ENCODE results near the gene ST3GAL3.

The ST3GAL3 gene

GRCh38 chr1:43947061-43947873, 239.9 kb downstream of the ST3GAL3 start:
- Histone ChIP-seq H4K8ac (ENCODE audit: low read depth, low read length) (no peak overlapping the region), H3K4me1 (ENCODE audit: control insufficient read depth in 2 of 2, insufficient read depth in 1 of 2, low read depth in 1 of 2, low read length in 2 of 2) (peaks cover 9 to 11% of the 10 kb centered on the region in 2 donors), H3K4ac (ENCODE audit: low read length) (peak overlapping the region; percentile 77), H3K9ac (ENCODE audit: low read depth, low read length, poor library complexity) (peak overlapping the region; percentile 93), H2AK5ac (ENCODE audit: low read depth, low read length) (peak overlapping the region; percentile 76), H2BK12ac (ENCODE audit: low read length) (peak overlapping the region; percentile 11), H3K4me2 (ENCODE audit: insufficient read depth, low read length, poor library complexity, severe bottlenecking) (peak overlapping the region; percentile 95), H3K14ac (ENCODE audit: low read length) (peak overlapping the region; percentile 89), H3K23ac (ENCODE audit: low read depth, low read length, poor library complexity) (peak overlapping the region; percentile 89), H3K79me1 (ENCODE audit: low read depth, low read length) (peaks cover 3% of the 10 kb centered on the region), H3K27ac (replicated peaks; ENCODE audit: low read length) (no peak overlapping the region), H2BK5ac (ENCODE audit: low read length) (peak overlapping the region; percentile 97), H3K27me3 (ENCODE audit: control insufficient read depth in 3 of 3, insufficient read depth in 3 of 3, low read depth in 1 of 3, low read length in 3 of 3) (no peaks in the 10 kb centered on the region), H2BK15ac (ENCODE audit: low read length) (peak overlapping the region; percentile 56), H3K18ac (ENCODE audit: low read length) (peak overlapping the region; percentile 93), H3K4me3 (ENCODE audit: low read length in 2 of 2) (peak overlapping the region; percentile 83 to 89), H3K9me3 (replicated peaks in 1 of 2; ENCODE audit: control insufficient read depth in 2 of 2, insufficient read depth in 1 of 2, low read depth in 1 of 2, low read length in 2 of 2) (no peaks in the 10 kb centered on the region), H3K36me3 (replicated peaks in 1 of 2; ENCODE audit: control insufficient read depth in 2 of 2, insufficient read depth in 2 of 2, low read length in 2 of 2) (peaks cover 5 to 17% of the 10 kb centered on the region in 2 donors), H4K91ac (ENCODE audit: low read depth, low read length, poor library complexity) (no peak overlapping the region), H2BK120ac (ENCODE audit: low read depth, low read length) (no peak overlapping the region), H2AFZ (ENCODE audit: low read length) (peak overlapping the region; percentile 99)
- WGBS, 2 donors (ENCODE audit: extremely low coverage in 2 of 2, insufficient read length in 2 of 2, insufficient replicate concordance in 1 of 2) = no CpG with 5 or more reads among the region's 27 CpGs
- no peak for DNase-seq (ENCODE audit: low spot score)

GRCh38 chr1:43947874-43948437, 240.6 kb downstream of the ST3GAL3 start:
- Histone ChIP-seq H2AK5ac (ENCODE audit: low read depth, low read length) (no peak overlapping the region), H2BK5ac (ENCODE audit: low read length) (no peak overlapping the region), H2BK120ac (ENCODE audit: low read depth, low read length) (no peak overlapping the region), H3K4me2 (ENCODE audit: insufficient read depth, low read length, poor library complexity, severe bottlenecking) (no peak overlapping the region), H3K9ac (ENCODE audit: low read depth, low read length, poor library complexity) (no peak overlapping the region), H2BK12ac (ENCODE audit: low read length) (no peak overlapping the region), H3K4ac (ENCODE audit: low read length) (no peak overlapping the region), H3K4me1 (ENCODE audit: control insufficient read depth in 2 of 2, insufficient read depth in 1 of 2, low read depth in 1 of 2, low read length in 2 of 2) (peaks cover 11 to 12% of the 10 kb centered on the region in 2 donors), H3K14ac (ENCODE audit: low read length) (no peak overlapping the region), H3K27me3 (ENCODE audit: control insufficient read depth in 3 of 3, insufficient read depth in 3 of 3, low read depth in 1 of 3, low read length in 3 of 3) (no peaks in the 10 kb centered on the region), H3K36me3 (replicated peaks in 1 of 2; ENCODE audit: control insufficient read depth in 2 of 2, insufficient read depth in 2 of 2, low read length in 2 of 2) (peaks cover 5 to 17% of the 10 kb centered on the region in 2 donors), H3K23ac (ENCODE audit: low read depth, low read length, poor library complexity) (no peak overlapping the region), H3K79me1 (ENCODE audit: low read depth, low read length) (peaks cover 3% of the 10 kb centered on the region), H4K91ac (ENCODE audit: low read depth, low read length, poor library complexity) (no peak overlapping the region), H3K9me3 (replicated peaks in 1 of 2; ENCODE audit: control insufficient read depth in 2 of 2, insufficient read depth in 1 of 2, low read depth in 1 of 2, low read length in 2 of 2) (no peaks in the 10 kb centered on the region), H3K18ac (ENCODE audit: low read length) (no peak overlapping the region), H2AFZ (ENCODE audit: low read length) (no peak overlapping the region), H3K27ac (replicated peaks; ENCODE audit: low read length) (no peak overlapping the region), H2BK15ac (ENCODE audit: low read length) (no peak overlapping the region), H4K8ac (ENCODE audit: low read depth, low read length) (no peak overlapping the region), H3K4me3 (ENCODE audit: low read length in 2 of 2) (peak overlapping the region; percentile 83 to 89)
- no CpG with 5 or more reads among the region's 3 CpGs for WGBS, 2 donors (ENCODE audit: extremely low coverage in 2 of 2, insufficient read length in 2 of 2, insufficient replicate concordance in 1 of 2)
- no peak for DNase-seq (ENCODE audit: low spot score)

- Histone ChIP-seq H2BK15ac (ENCODE audit: low read length) (no peak overlapping the region), H3K4me1 (ENCODE audit: control insufficient read depth in 2 of 2, insufficient read depth in 1 of 2, low read depth in 1 of 2, low read length in 2 of 2) (peaks cover 11 to 18% of the 10 kb centered on the region in 2 donors), H3K14ac (ENCODE audit: low read length) (no peak overlapping the region), H2BK5ac (ENCODE audit: low read length) (no peak overlapping the region), H3K36me3 (replicated peaks in 1 of 2; ENCODE audit: control insufficient read depth in 2 of 2, insufficient read depth in 2 of 2, low read length in 2 of 2) (peaks cover 5 to 17% of the 10 kb centered on the region in 2 donors), H3K79me1 (ENCODE audit: low read depth, low read length) (peaks cover 5% of the 10 kb centered on the region), H2BK12ac (ENCODE audit: low read length) (no peak overlapping the region), H3K4ac (ENCODE audit: low read length) (peak overlapping the region; percentile 7), H4K8ac (ENCODE audit: low read depth, low read length) (no peak overlapping the region), H3K9ac (ENCODE audit: low read depth, low read length, poor library complexity) (peak overlapping the region; percentile 61), H2BK120ac (ENCODE audit: low read depth, low read length) (no peak overlapping the region), H3K4me3 (ENCODE audit: low read length in 2 of 2) (no peak overlapping the region), H3K9me3 (replicated peaks in 1 of 2; ENCODE audit: control insufficient read depth in 2 of 2, insufficient read depth in 1 of 2, low read depth in 1 of 2, low read length in 2 of 2) (no peaks in the 10 kb centered on the region), H3K27me3 (ENCODE audit: control insufficient read depth in 3 of 3, insufficient read depth in 3 of 3, low read depth in 1 of 3, low read length in 3 of 3) (no peaks in the 10 kb centered on the region), H3K23ac (ENCODE audit: low read depth, low read length, poor library complexity) (peak overlapping the region; percentile 40), H3K27ac (replicated peaks; ENCODE audit: low read length) (no peak overlapping the region), H2AK5ac (ENCODE audit: low read depth, low read length) (no peak overlapping the region), H4K91ac (ENCODE audit: low read depth, low read length, poor library complexity) (peak overlapping the region; percentile 64), H3K4me2 (ENCODE audit: insufficient read depth, low read length, poor library complexity, severe bottlenecking) (no peak overlapping the region), H3K18ac (ENCODE audit: low read length) (no peak overlapping the region), H2AFZ (ENCODE audit: low read length) (no peak overlapping the region)
- no CpG with 5 or more reads among the region's 13 CpGs for WGBS, 2 donors (ENCODE audit: extremely low coverage in 2 of 2, insufficient read length in 2 of 2, insufficient replicate concordance in 1 of 2)
- no peak for DNase-seq (ENCODE audit: low spot score)
These were observed 242.3 kb downstream of the ST3GAL3 start for GRCh38 chr1:43949678-43950077.
